ENCODE data around the gene ADGRF1.

The ADGRF1 gene

GRCh38 chr6:46973029-46973428 is 69.1 kb downstream of the ADGRF1 start:
- no peak for DNase-seq

DNA sequence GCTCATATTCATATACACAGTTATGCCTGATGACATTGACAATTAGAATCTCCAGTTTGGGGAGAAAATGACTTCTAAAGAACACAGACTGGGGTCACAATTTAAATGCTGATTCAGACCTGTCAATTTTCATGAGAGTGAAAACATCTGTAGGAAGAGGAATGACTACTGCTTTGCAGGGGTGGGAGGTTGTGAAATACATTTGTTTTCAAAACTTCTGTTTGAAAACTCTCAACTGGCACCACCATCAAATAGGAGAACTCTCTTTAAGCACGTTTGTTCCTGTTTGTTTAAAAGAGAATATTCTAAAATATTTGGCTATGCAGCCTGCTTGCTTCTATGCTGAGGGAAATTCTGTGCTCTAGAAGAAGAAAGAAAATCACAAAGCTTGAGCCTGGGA is 69.6 kb downstream of the ADGRF1 start:
- no peak for DNase-seq

GRCh38 chr6:46969206-46969605 is 72.9 kb downstream of the ADGRF1 start:
- no peak for DNase-seq

DNA sequence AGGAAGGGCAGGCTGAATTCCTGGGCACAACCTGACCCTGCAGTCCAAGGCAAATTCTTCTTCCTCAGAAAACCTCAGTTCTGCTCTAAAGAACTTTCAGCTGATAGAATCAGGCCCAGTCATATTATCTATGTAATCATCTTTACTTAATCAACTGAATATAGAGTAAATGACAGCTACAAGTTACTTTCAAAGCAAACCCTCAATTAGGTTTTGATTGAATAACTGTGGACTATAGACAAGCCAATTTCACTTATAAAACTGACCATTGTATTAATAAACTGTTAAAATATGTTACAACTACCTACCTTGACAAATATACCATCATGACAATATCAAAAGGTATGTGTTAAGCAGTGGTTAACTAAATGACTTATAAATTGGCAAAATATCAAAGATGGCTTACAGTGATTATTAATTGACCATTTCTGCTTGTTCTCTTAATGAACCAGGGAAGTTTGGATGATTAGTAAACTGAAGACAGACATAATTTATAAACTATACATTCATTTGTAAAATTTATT is 74.2 kb downstream of the ADGRF1 start:
- no peak for DNase-seq

- DNase-seq, result no peak
Measured at GRCh38 chr6:46964716-46965519, 77.2 kb downstream of the ADGRF1 start.

- DNase-seq, result no peak
Measured at GRCh38 chr6:46963626-46964025, 78.5 kb downstream of the ADGRF1 start.

GRCh38 chr6:46963039-46963438 is 79.1 kb downstream of the ADGRF1 start:
- DNase-seq, result no peak

GRCh38 chr6:46961711-46962110 is 80.4 kb downstream of the ADGRF1 start:
- no peak for DNase-seq

- DNase-seq, result no peak
Measured at GRCh38 chr6:46961232-46961631, 80.9 kb downstream of the ADGRF1 start.

DNA sequence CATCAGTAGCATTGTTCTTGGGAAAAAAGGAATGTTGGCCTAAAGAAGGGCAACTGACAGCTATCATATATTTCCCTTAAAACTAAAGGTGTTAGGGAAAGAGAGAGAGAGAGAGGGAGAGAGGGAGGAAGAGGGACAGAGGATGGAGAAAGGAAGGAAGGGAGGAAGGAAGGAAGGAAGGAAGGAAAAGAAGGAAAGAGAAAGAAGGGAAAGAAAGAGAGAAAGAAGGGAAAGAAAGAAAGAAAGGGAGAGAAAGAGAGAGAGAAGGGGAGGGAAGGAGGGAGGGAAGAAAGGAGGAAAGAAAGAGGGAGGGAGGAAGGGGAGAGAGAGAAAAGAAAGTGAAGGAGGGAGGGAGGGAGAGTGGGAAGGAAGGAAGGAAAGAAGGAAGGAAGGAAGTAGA is 82.7 kb downstream of the ADGRF1 start:
- DNase-seq, result no peak

DNA sequence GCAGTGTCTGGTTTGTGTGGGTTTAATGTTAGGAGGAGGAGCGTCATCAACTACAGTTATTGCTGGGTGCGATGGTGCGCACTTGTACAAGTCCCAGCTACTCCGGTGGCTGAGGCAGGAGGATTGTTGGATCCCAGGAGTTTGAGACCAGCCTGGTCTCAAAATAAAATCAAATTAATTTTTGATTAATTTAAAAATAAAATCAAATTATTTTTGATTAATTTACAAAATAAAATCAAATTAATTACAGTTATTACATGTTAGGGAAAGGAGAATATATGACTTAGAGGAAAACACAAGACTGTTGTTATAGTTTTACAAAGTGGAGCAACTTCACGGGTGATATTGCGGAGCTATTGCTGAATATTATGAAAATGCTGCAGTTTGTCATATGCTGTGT is 85.7 kb downstream of the ADGRF1 start:
- no peak for DNase-seq

GRCh38 chr6:46954837-46955451 is 87.2 kb downstream of the ADGRF1 start:
- no peak for DNase-seq

GRCh38 chr6:46953921-46954320 is 88.2 kb downstream of the ADGRF1 start:
- DNase-seq, result no peak

- DNase-seq, result no peak
Measured at GRCh38 chr6:46949632-46950280, 92.4 kb downstream of the ADGRF1 start.

DNA sequence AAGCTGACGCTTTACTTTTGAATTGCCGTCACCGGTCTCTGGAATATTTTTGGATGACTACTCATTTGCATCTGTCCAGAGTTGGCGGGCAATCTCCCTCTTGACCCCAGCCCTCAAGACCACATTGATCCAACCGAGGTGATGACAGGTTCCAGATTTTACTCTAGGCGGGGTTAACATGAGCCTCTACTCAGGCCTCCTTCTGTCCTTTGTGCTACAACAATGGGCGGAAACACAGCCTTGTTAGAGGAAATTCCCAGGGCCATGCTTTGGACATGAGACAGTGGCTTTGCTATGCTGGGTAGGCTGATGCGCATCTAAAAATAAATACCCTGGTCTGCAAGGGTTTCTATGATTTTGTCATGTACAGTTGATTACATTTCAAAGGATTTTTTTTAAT is 93.4 kb downstream of the ADGRF1 start:
- no peak for DNase-seq

All from NCI-H1092 treated with DMSO at 0.1 percent for 48 hours (cell line).